Renal cortex interstitium (tissue), 11 donors: ENCODE measurements around the gene TK2. TPM values are rescaled to one million over a fixed set of nuclear protein-coding genes. Genes with fewer than 3 reads are reported as not detected.
"Not testable (repeated sequence)": the region's sequence is repeated elsewhere in the genome, so short reads cannot be mapped to it uniquely, and the experiment has no call there.

ENCODE experiments used
- DNase-seq, 11 donors: peaks; one replicate each; pipeline ENCODE4 v3.0.0-alpha.2; 2013; ENCODE audit warnings: low read depth in 9 of 11, low spot score in 4 of 11; ENCODE audit errors: extremely low read depth in 1 of 11
- polyA plus RNA-seq, 3 donors: library from polyadenylated mRNA; unstranded; fragments of 120-200 nt; gene quantifications; one replicate each; pipeline ENCODE4 v1.2.1, GENCODE V29; 2013; ENCODE audit not compliant: insufficient read length in 3 of 3

TK2 gene
- polyA plus RNA-seq, 3 donors, result 30.9 to 46.3 (median 38.1) TPM

GRCh38 chr16:66514391-66514790 is 35.5 kb downstream of the TK2 start:
- not testable (repeated sequence) for DNase-seq

GRCh38 chr16:66513111-66513723 is 36.7 kb downstream of the TK2 start:
- no peak for DNase-seq

- DNase-seq, result no peak
These were observed 37.4 kb downstream of the TK2 start for GRCh38 chr16:66512272-66513110.

GRCh38 chr16:66511602-66512271 is 38.2 kb downstream of the TK2 start:
- DNase-seq, result no peak

- no peak for DNase-seq
These were observed 39.0 kb downstream of the TK2 start for GRCh38 chr16:66510711-66511601.

- no peak for DNase-seq
These were observed 39.6 kb downstream of the TK2 start for GRCh38 chr16:66510298-66510697.

GRCh38 chr16:66509576-66509975 is 40.3 kb downstream of the TK2 start:
- DNase-seq, result no peak

- no peak for DNase-seq
These were observed 40.9 kb downstream of the TK2 start for GRCh38 chr16:66508914-66509496.

- no peak for DNase-seq
These were observed 41.5 kb downstream of the TK2 start for GRCh38 chr16:66508248-66508913.

- DNase-seq, result no peak
These were observed 42.1 kb downstream of the TK2 start for GRCh38 chr16:66507731-66508239.

GRCh38 chr16:66503612-66504011 is 46.3 kb downstream of the TK2 start:
- DNase-seq, result no peak

GRCh38 chr16:66503030-66503429 is 46.9 kb downstream of the TK2 start:
- no peak for DNase-seq

- DNase-seq, result no peak
These were observed 47.7 kb downstream of the TK2 start for GRCh38 chr16:66502020-66502913.

- not testable (repeated sequence) for DNase-seq
These were observed 48.4 kb downstream of the TK2 start for GRCh38 chr16:66501563-66501962.

GRCh38 chr16:66497921-66498320 is 52.0 kb downstream of the TK2 start:
- not testable (repeated sequence) for DNase-seq

- not testable (repeated sequence) for DNase-seq
These were observed 53.7 kb downstream of the TK2 start for GRCh38 chr16:66496226-66496625.

GRCh38 chr16:66495440-66495839 is 54.5 kb downstream of the TK2 start:
- DNase-seq, result no peak
